GM12878 (cell line): ENCODE measurements around the gene EPS8. TPM values are rescaled to one million over a fixed set of nuclear protein-coding genes. Genes with fewer than 3 reads are reported as not detected.

ENCODE experiments used
- ATAC-seq: fragments of 200-7000 bp; cut with Tn5 transposase; 3 replicates; pipeline ENCODE4 v1.9.1; 2020; ENCODE audit warnings: mild to moderate bottlenecking, moderate library complexity
- BruUV-seq: library from RNA; stranded (reverse); fragments of 400-500 nt; replicated peaks from 2 replicates; lab custom pipeline; 2021; lab: Mats Ljungman, UMichigan
- CTCF ChIA-PET: fragments of 300-600 bp; sonication (Branson Sonifier 250); formaldehyde crosslinking; extraction: SDS; loops from one replicate; lab custom pipeline; 2021; ENCODE audit warnings: inconsistent platforms; lab: Yijun Ruan, JAX
- POLR2A ChIA-PET: fragments of 350-600 bp; formaldehyde crosslinking; extraction: SDS; loops from one replicate; lab custom pipeline; 2021; ENCODE audit warnings: inconsistent platforms; lab: Charles Lee
- RAD21 ChIA-PET: fragments of 300-600 bp; sonication (Branson Sonifier 250); formaldehyde crosslinking; loops from one replicate; lab custom pipeline; 2023; ENCODE audit warnings: antibody characterized with exemption; ENCODE audit not compliant: unreplicated experiment; lab: Charles Lee
- SMC1A ChIA-PET: fragments of 300-600 bp; sonication (Branson Sonifier 250); formaldehyde crosslinking; loops from one replicate; lab custom pipeline; 2023; ENCODE audit not compliant: unreplicated experiment, uncharacterized antibody; lab: Charles Lee
- DNase-seq: peaks from one replicate; pipeline ENCODE4 v3.0.0-alpha.2; 2011; ENCODE audit warnings: low read depth, low spot score
- FAIRE-seq: peaks from 3 replicates; lab custom pipeline; 2011; peaks lifted over from hg19 to GRCh38; lab: Jason Lieb, UNC
- H2AFZ ChIP-seq: 2 replicates; pipeline ENCODE4 v1.6.0; 2011; ENCODE audit warnings: low read depth, low read length, control low read depth; ENCODE audit not compliant: control insufficient read depth
- H3K27ac ChIP-seq: 2 replicates; pipeline ENCODE4 v1.5.1; 2011; ENCODE audit warnings: control low read depth; ENCODE audit not compliant: control insufficient read depth, insufficient read depth
- H3K27me3 ChIP-seq, 2 experiments: replicated peaks in 1 of 2; 2 replicates each; pipeline versions ENCODE4 v1.6.0 to v1.6.1; 2011; ENCODE audit warnings: low read length in 1 of 2; ENCODE audit not compliant: control insufficient read depth in 2 of 2, insufficient read depth in 2 of 2
- H3K36me3 ChIP-seq, 2 experiments: 2 replicates each; pipeline ENCODE4 v1.5.1; 2011; ENCODE audit warnings: low read length in 1 of 2; ENCODE audit not compliant: control insufficient read depth in 2 of 2, insufficient read depth in 2 of 2
- H3K4me1 ChIP-seq: 2 replicates; pipeline ENCODE4 v1.6.1; 2011; ENCODE audit warnings: mild to moderate bottlenecking, low read length, moderate library complexity, mixed read lengths; ENCODE audit not compliant: control insufficient read depth, insufficient read depth
- H3K4me2 ChIP-seq: 2 replicates; pipeline ENCODE4 v1.6.0; 2011; ENCODE audit warnings: control low read depth; ENCODE audit not compliant: control insufficient read depth, insufficient read depth
- H3K4me3 ChIP-seq: fragments of 200-600 bp; sonication (generic); 2 replicates; pipeline ENCODE4 v1.5.1; 2016
- H3K79me2 ChIP-seq: 2 replicates; pipeline ENCODE4 v1.6.0; 2011; ENCODE audit warnings: low read length; ENCODE audit not compliant: control insufficient read depth, insufficient read depth
- H3K9ac ChIP-seq: 2 replicates; pipeline ENCODE4 v1.8.0; 2011; ENCODE audit warnings: low read length, control low read depth, mixed read lengths; ENCODE audit not compliant: control insufficient read depth, insufficient read depth
- H3K9me3 ChIP-seq: replicated peaks from 3 replicates; pipeline ENCODE4 v1.5.1; 2011; ENCODE audit warnings: mild to moderate bottlenecking, low read length; ENCODE audit not compliant: control insufficient read depth, insufficient read depth
- H4K20me1 ChIP-seq: 2 replicates; pipeline ENCODE4 v1.6.0; 2011; ENCODE audit not compliant: control insufficient read depth, insufficient read depth
- ATF7 ChIP-seq: fragments of 450-650 bp; IDR thresholded peaks from 2 replicates; pipeline ENCODE4 v1.6.1; 2016; ENCODE audit warnings: low read depth, mild to moderate bottlenecking
- MAX ChIP-seq: IDR thresholded peaks from 2 replicates; pipeline ENCODE4 v1.6.1; 2012; ENCODE audit warnings: low read depth, low read length, improper control_type of control experiment
- MEF2A ChIP-seq: IDR thresholded peaks from 2 replicates; pipeline ENCODE4 v1.6.1; 2011; ENCODE audit warnings: low read depth, mild to moderate bottlenecking, low read length, moderate library complexity; ENCODE audit not compliant: insufficient read depth
- MTA2 ChIP-seq: fragments of 450-650 bp; IDR thresholded peaks from 2 replicates; pipeline ENCODE4 v1.6.1; 2016; ENCODE audit warnings: low read depth, mild to moderate bottlenecking, moderate library complexity
- MTA3 ChIP-seq: IDR thresholded peaks from 2 replicates; pipeline ENCODE4 v1.6.1; 2012; ENCODE audit warnings: low read length, inconsistent platforms, borderline replicate concordance
- PML ChIP-seq: IDR thresholded peaks from 2 replicates; pipeline ENCODE4 v1.6.1; 2012; ENCODE audit warnings: low read length, inconsistent platforms
- RFX5 ChIP-seq: IDR thresholded peaks from 2 replicates; pipeline ENCODE4 v1.6.1; 2011; ENCODE audit warnings: low read depth, low read length, improper control_type of control experiment
- WGBS: methylation state at CpG from one replicate; pipeline ENCODE4 v1.1.6; 2016; ENCODE audit warnings: low lambda C conversion rate; ENCODE audit not compliant: insufficient replicate concordance, insufficient coverage; ENCODE audit errors: missing lambda C conversion rate; 5-methylcytosine and 5-hydroxymethylcytosine counted together
- in situ Hi-C: fragments of 300-500 bp; cut with MboI; formaldehyde crosslinking; loops from 9 replicates; pipeline ENCODE4 v1.14.3; 2018; ENCODE audit warnings: mixed read lengths
- intact Hi-C: fragments of 100-400 bp; cut with micrococcal nuclease; formaldehyde crosslinking; loops from one replicate; pipeline ENCODE4 v1.14.2; 2022; ENCODE audit not compliant: unreplicated experiment
- polyA plus RNA-seq, 11 experiments: library from polyadenylated mRNA; depleted of rRNA in 4 of 11; unstranded in 6 of 11; stranded (reverse) in 5 of 11; fragments of >200 nt; fragmentation: Nextera tagmentation in 4 of 11; fragmentation: Illumina TruSeq in 1 of 11; extraction: Ambion mirVana in 4 of 11; extraction: Trizol in 1 of 11; gene quantifications; 1 replicate in 1 of 11; 2 replicates in 10 of 11; pipeline versions ENCODE4 v1.2.1 to v1.2.3, GENCODE V29; 2011 to 2016; ENCODE audit warnings: inconsistent platforms in 2 of 11, missing spikeins in 2 of 11, low read depth in 1 of 11
- total RNA-seq, 4 experiments: library from RNA; depleted of rRNA in 3 of 4; stranded (reverse); fragments of >200 nt in 3 of 4; fragmentation: Illumina TruSeq in 1 of 4; extraction: Trizol in 1 of 4; gene quantifications; 2 replicates each; pipeline versions ENCODE4 v1.2.1 to v1.2.3, GENCODE V29; 2013 to 2021

The EPS8 gene
- total and polyA plus RNA-seq, 10 of the 15 experiments (the other 5 are each of a cell fraction or from before 2014, with no cell fraction given) = 1.3 to 127 (median 3.4) TPM

- TF ChIP-seq MTA2 = no peak
- TF ChIP-seq MAX = no peak
- TF ChIP-seq, all 136 proteins: peak for 0
Observed at GRCh38 chr12:15800278-15800677, 11.1 kb upstream of the EPS8 start (continued).

- H3K4me3 ChIP-seq = no peak overlapping the region
- FAIRE-seq (no peak), DNase-seq (no peak), ATAC-seq (no peak)
- no peak overlapping the region for H3K4me2 ChIP-seq
- intact Hi-C loops (no loop called here), in situ Hi-C loops (no loop called here)
- WGBS = 53% methylated on average over 3 of the region's 3 CpGs
- H3K27me3 ChIP-seq = no peaks in the 10 kb centered on the region; a peak in 1 of 4 replicates
- H2AFZ ChIP-seq = no peak overlapping the region
- no peak overlapping the region for H3K9ac ChIP-seq
- H3K36me3 ChIP-seq = no peaks in the 10 kb centered on the region
- SMC1A ChIA-PET = interaction anchor here (0.8 to 1.9 kb wide), 11 partner anchors 9 to 265 kb away, joined by 3 to 7 read pairs (median 4); partner anchors contain the start of gene EPS8
- POLR2A ChIA-PET = interaction anchor here (0.6 to 1.6 kb wide), 5 partner anchors 9 to 263 kb away, joined by 3 to 5 read pairs (median 4); partner anchors contain the start of gene EPS8
- H3K79me2 ChIP-seq = no peaks in the 10 kb centered on the region
- RAD21 ChIA-PET = interaction anchor here (0.7 to 1.5 kb wide), 2 partner anchors 50 to 57 kb away, joined by 3 to 7 read pairs; no protein-coding TSS in a partner anchor
- no peaks in the 10 kb centered on the region for H3K9me3 ChIP-seq
- TF ChIP-seq ATF7 (no peak), RFX5 (no peak), MTA3 (no peak), MTA2 (no peak), MEF2A (no peak), PML (no peak)
- BruUV-seq = no TSS peak
- H3K4me1 ChIP-seq = no peaks in the 10 kb centered on the region
- CTCF ChIA-PET = interaction anchor here (1.0 to 2.3 kb wide), 7 partner anchors 10 to 954 kb away, joined by 3 to 10 read pairs (median 4); no protein-coding TSS in a partner anchor
- no peaks in the 10 kb centered on the region for H4K20me1 ChIP-seq
- H3K27ac ChIP-seq = no peak overlapping the region
Observed at GRCh38 chr12:15797818-15798217, 8.6 kb upstream of the EPS8 start.
